ENCODE results near the gene CHID1. TPM values are rescaled to one million over a fixed set of nuclear protein-coding genes. Genes with fewer than 3 reads are reported as not detected.

The CHID1 gene
- total and polyA plus RNA-seq, 2 of the 4 experiments (the other 2 are of a cell fraction), result 34.2 to 121 TPM

DNA sequence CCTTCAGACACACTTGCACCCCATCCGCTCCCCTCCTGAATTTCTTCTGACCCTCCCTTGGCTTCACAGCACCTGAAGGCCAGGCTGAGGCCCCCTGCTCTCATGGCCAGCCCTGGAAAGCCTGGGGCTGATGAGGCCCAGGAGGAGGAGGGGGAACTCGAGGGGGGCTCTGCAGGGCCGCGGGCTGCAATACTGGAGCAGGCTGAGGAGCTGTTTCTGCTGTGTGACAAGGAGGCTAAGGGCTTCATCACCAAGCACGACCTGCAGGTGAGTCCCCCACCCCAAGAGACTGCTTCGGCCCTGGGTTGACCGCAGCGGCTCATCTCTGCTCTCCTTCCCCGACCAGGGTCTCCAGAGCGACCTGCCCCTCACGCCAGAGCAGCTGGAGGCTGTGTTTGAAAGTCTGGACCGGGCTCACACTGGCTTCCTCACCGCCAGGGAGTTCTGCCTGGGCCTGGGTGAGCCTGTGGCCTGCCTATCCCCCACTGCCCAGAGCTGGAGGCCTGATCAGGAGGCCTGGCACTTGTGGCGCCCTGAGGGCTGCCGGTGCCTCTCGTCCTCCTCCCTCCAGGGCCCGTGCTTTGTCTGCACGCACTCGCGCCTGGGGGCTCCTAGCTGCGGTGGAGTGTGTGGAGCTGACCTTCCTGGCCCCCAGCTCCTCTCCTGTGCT, 82.0 kb downstream of the CHID1 start (continued):
- no peak for TF ChIP-seq CEBPB (IDR thresholded peaks at IDR 0.05; ENCODE audit: low read depth, low read length)

DNA sequence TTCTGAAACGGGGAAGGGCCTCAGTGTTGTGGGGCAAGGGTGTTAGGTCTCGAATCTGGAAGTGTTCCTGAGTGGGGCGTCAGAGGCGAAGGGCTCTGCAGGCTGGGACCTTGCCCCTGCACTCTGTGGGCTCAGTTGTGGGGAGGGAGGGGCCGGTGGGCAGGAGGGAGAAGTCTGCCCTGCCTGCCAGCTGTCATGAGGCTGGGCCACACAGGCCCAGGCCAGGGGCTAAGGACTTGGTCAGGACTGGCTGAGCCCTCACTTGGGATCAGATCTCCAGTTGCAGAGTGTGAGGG, 82.8 kb downstream of the CHID1 start, which contains the start of gene CRACR2B:
Gene CRACR2B, plus strand, starts transcription at position 23 of the 296 bp plus-strand sequence. CDS start 689 bp downstream, outside the sequence.
- ATAC-seq (ENCODE audit: low read depth), result no peak
- peaks cover 6% of the 10 kb centered on the region; the same call in 1 of the 2 replicates for H3K9me1 ChIP-seq (ENCODE audit: insufficient read depth, low read length)
- peak within 1 kb of the TSS; percentile 81 for H2AFZ ChIP-seq (replicated peaks; ENCODE audit: low read length, poor library complexity)
- peaks cover 25% of the 10 kb centered on the region for H3K4me1 ChIP-seq (ENCODE audit: control insufficient read depth, insufficient read depth, low read length)
- POLR2A ChIA-PET (ENCODE audit: unreplicated experiment), result interaction anchor here (1.1 kb wide), 1 partner anchor 9 kb away, joined by 4 read pairs; the partner anchor contains the start of gene PNPLA2
- in situ Hi-C loops (cut with MboI; ENCODE audit: low sequenced_read_pairs), result no loop called here
- peak within 1 kb of the TSS; percentile 55 for H2AK9ac ChIP-seq (replicated peaks; ENCODE audit: low read depth, low read length, poor library complexity)
- CTCF ChIA-PET, result no interaction called here
- no peak within 1 kb of the TSS for H2BK15ac ChIP-seq (ENCODE audit: low read depth, low read length)
- no TSS peak for BruUV-seq (replicated peaks)
- H2BK20ac ChIP-seq (ENCODE audit: low read depth, low read length), result no peak within 1 kb of the TSS
- 0 out of 2 replicates have a peak within 1 kb of the TSS, but pooled peaks have one; percentile 17 for H3K4me2 ChIP-seq (ENCODE audit: low read depth, low read length)
- no peak within 1 kb of the TSS for H4K91ac ChIP-seq (ENCODE audit: insufficient read depth, low read depth, low read length)
- no peak within 1 kb of the TSS for H3K4me3 ChIP-seq (ENCODE audit: insufficient read depth, low read depth, low read length)
- H4K5ac ChIP-seq (ENCODE audit: low read depth, low read length), result no peak within 1 kb of the TSS
- no peak within 1 kb of the TSS for H2BK5ac ChIP-seq (ENCODE audit: low read depth, low read length, poor library complexity, severe bottlenecking)
- H4K20me1 ChIP-seq (ENCODE audit: insufficient read depth, low read length), result peaks cover 24% of the 10 kb centered on the region; the same call in 1 of the 2 replicates
- H3K79me1 ChIP-seq (ENCODE audit: low read depth in 1 of 2, low read length in 2 of 2), result peaks cover 0 to 10% of the 10 kb centered on the region in 2 experiments
- WGBS, 2 experiments (ENCODE audit: extremely low coverage in 2 of 2, insufficient read length in 1 of 2), result 54% methylated on average over 5 of the region's 5 CpGs; no CpG with 5 or more reads in 1 of the 2 experiments
- H2BK120ac ChIP-seq (ENCODE audit: low read depth, low read length), result no peak within 1 kb of the TSS
- H3K23ac ChIP-seq (ENCODE audit: low read depth, low read length), result no peak within 1 kb of the TSS
- H3K27me3 ChIP-seq (ENCODE audit: control insufficient read depth, insufficient read depth, low read length), result peaks cover 6% of the 10 kb centered on the region; the same call in 1 of the 2 replicates
- no peak within 1 kb of the TSS for H3K14ac ChIP-seq (replicated peaks; ENCODE audit: low read depth, low read length)
- no peak for DNase-seq
- no peaks in the 10 kb centered on the region for H3K9me3 ChIP-seq (ENCODE audit: control insufficient read depth, insufficient read depth, low read length)
- intact Hi-C loops (cut with micrococcal nuclease), result no loop called here
- 0 out of 4 replicates have a peak within 1 kb of the TSS, but pooled peaks of 1 of the 2 experiments have one; percentile 87 for H4K8ac ChIP-seq (ENCODE audit: low read depth in 2 of 2, low read length in 2 of 2)
- no peak within 1 kb of the TSS for H3K56ac ChIP-seq (ENCODE audit: extremely low read depth, insufficient read depth, low read length)
- peak within 1 kb of the TSS; percentile 51 for H2AK5ac ChIP-seq (ENCODE audit: low read depth, low read length)
- peaks cover 21% of the 10 kb centered on the region; the same call in 1 of the 2 replicates for H3K36me3 ChIP-seq (ENCODE audit: control insufficient read depth, insufficient read depth, low read length)
- dilution Hi-C loops (cut with HindIII; ENCODE audit: low sequenced_read_pairs, unreplicated experiment), result no loop called here
- peak within 1 kb of the TSS; percentile 43; the same call in 1 of the 2 replicates for H3K4ac ChIP-seq (ENCODE audit: low read depth, low read length)
- no peak within 1 kb of the TSS for H3K27ac ChIP-seq (ENCODE audit: insufficient read depth, low read length)
- H3K9ac ChIP-seq (ENCODE audit: low read depth, low read length), result no peak within 1 kb of the TSS
- no peak within 1 kb of the TSS for H3K18ac ChIP-seq (ENCODE audit: low read depth, low read length)
- no peak for TF ChIP-seq MAZ (IDR thresholded peaks at IDR 0.05; ENCODE audit: borderline replicate concordance, low read depth, low read length)
- TF ChIP-seq, protein P1, sequence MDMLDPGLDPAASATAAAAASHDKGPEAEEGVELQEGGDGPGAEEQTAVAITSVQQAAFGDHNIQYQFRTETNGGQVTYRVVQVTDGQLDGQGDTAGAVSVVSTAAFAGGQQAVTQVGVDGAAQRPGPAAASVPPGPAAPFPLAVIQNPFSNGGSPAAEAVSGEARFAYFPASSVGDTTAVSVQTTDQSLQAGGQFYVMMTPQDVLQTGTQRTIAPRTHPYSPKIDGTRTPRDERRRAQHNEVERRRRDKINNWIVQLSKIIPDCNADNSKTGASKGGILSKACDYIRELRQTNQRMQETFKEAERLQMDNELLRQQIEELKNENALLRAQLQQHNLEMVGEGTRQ (IDR thresholded peaks at IDR 0.05; ENCODE audit: low read depth, low read length), result no peak
- TF ChIP-seq SMC3 (IDR thresholded peaks at IDR 0.05; ENCODE audit: low read depth, low read length), result no peak
- no peak for TF ChIP-seq MXI1 (IDR thresholded peaks at IDR 0.05; ENCODE audit: borderline replicate concordance, low read depth, low read length)
- TF ChIP-seq, protein P2, sequence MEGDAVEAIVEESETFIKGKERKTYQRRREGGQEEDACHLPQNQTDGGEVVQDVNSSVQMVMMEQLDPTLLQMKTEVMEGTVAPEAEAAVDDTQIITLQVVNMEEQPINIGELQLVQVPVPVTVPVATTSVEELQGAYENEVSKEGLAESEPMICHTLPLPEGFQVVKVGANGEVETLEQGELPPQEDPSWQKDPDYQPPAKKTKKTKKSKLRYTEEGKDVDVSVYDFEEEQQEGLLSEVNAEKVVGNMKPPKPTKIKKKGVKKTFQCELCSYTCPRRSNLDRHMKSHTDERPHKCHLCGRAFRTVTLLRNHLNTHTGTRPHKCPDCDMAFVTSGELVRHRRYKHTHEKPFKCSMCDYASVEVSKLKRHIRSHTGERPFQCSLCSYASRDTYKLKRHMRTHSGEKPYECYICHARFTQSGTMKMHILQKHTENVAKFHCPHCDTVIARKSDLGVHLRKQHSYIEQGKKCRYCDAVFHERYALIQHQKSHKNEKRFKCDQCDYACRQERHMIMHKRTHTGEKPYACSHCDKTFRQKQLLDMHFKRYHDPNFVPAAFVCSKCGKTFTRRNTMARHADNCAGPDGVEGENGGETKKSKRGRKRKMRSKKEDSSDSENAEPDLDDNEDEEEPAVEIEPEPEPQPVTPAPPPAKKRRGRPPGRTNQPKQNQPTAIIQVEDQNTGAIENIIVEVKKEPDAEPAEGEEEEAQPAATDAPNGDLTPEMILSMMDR (conservative IDR thresholded peaks at IDR 0.05; ENCODE audit: low read depth, low read length), result no peak
- TF ChIP-seq FOS (IDR thresholded peaks at IDR 0.05; ENCODE audit: low read depth, low read length), result no peak
- no peak for TF ChIP-seq RFX5 (IDR thresholded peaks at IDR 0.05; ENCODE audit: low read depth, low read length)
- no peak for TF ChIP-seq BHLHE40 (IDR thresholded peaks at IDR 0.05; ENCODE audit: low read depth, low read length)
- TF ChIP-seq RAD21 (IDR thresholded peaks at IDR 0.05; ENCODE audit: low read length), result no peak
- TF ChIP-seq, protein P3, sequence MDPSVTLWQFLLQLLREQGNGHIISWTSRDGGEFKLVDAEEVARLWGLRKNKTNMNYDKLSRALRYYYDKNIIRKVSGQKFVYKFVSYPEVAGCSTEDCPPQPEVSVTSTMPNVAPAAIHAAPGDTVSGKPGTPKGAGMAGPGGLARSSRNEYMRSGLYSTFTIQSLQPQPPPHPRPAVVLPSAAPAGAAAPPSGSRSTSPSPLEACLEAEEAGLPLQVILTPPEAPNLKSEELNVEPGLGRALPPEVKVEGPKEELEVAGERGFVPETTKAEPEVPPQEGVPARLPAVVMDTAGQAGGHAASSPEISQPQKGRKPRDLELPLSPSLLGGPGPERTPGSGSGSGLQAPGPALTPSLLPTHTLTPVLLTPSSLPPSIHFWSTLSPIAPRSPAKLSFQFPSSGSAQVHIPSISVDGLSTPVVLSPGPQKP (IDR thresholded peaks at IDR 0.05; ENCODE audit: borderline replicate concordance, low read depth, low read length), result no peak
- no peak for TF ChIP-seq CEBPB (IDR thresholded peaks at IDR 0.05; ENCODE audit: low read depth, low read length)
- no peak for TF ChIP-seq NFE2L2 (IDR thresholded peaks at IDR 0.05; ENCODE audit: low read depth, low read length)
